ENCODE results near the gene CCDC34. TPM values are rescaled to one million over a fixed set of nuclear protein-coding genes. Genes with fewer than 3 reads are reported as not detected.

The CCDC34 gene
- total and polyA plus RNA-seq, 2 experiments from 2014 or later = 10.1 to 56.0 TPM

DNA sequence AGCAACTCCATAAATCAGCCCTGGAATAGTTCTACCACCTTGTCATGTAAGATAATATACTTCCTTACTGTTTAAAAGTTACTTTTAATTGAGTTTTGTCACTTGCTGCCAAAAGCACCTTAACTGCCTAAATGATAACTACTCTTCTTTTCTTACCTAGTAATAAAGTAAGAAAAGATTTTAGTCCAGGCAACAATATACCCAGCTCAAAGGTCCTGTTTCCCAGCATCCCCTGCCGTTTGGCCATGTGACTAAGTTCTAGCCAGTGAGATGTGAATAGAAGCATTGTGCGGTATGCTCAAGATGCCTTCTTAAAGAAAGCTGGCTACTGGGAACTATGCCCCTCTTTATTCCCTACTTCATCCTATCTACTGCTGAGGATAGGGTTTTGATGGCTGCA, 39.4 kb upstream of the CCDC34 start:
- Mint-ChIP-seq H3K4me3 (no peak overlapping the region), H3K4me1 (peaks cover 8% of the 10 kb centered on the region), H3K27ac (no peak overlapping the region), H3K36me3 (ENCODE audit: low read depth) (no peaks in the 10 kb centered on the region), H3K27me3 (ENCODE audit: insufficient read depth, low read depth, poor library complexity) (no peaks in the 10 kb centered on the region), H3K9me3 (no peaks in the 10 kb centered on the region)
- no peak overlapping the region for H3K4me2 ChIP-seq
- 0 out of 2 replicates have a peak, but pooled peaks cover 1% of the 10 kb centered on the region for H3K4me1 ChIP-seq (ENCODE audit: insufficient read depth)
- peaks cover 75% of the 10 kb centered on the region for H3K79me2 ChIP-seq (replicated peaks; ENCODE audit: insufficient read depth)
- H3F3A ChIP-seq (replicated peaks; ENCODE audit: low read depth) = no peaks in the 10 kb centered on the region
- H3K36me3 ChIP-seq (ENCODE audit: insufficient read depth) = no peaks in the 10 kb centered on the region
- ATAC-seq = no peak
- no peak overlapping the region for H2AFZ ChIP-seq
- no peaks in the 10 kb centered on the region for H3K9me2 ChIP-seq (ENCODE audit: insufficient read depth)
- H3K27me3 ChIP-seq (ENCODE audit: insufficient read depth) = no peaks in the 10 kb centered on the region
- no peak for TF ChIP-seq STAT1 (IDR thresholded peaks at IDR 0.05; ENCODE audit: unreplicated experiment)
- H3K4me3 ChIP-seq = no peak overlapping the region
- peaks cover 14% of the 10 kb centered on the region for H4K20me1 ChIP-seq (replicated peaks; ENCODE audit: insufficient read depth)
- no peak overlapping the region; the same call in 1 of the 2 replicates for H3K27ac ChIP-seq (ENCODE audit: low read depth)
- DNase-seq (ENCODE audit: low spot score) = no peak

DNA sequence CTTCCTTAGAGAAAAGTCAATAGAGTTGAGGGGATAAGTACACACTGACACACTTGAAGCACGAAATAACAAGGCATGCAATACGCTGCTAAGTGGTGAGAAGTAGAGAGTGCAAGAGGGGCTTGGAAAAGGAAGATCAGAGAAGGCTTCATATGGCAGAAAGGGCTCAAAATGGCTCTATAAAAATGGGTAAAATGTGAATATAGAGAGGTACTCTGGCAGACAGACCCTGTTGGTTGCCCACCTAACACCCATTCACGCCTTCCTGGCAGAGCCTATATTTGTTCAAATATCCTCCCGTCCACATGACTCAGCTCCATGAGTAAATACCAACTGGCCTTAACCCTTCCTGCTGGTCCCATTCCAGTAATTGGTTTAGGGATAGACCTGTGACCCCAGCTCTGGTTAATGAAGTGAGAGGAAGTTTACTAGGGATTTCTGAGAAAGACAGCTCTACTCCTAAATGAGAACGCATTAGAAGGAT, 38.9 kb upstream of the CCDC34 start:
- H3K36me3 Mint-ChIP-seq (ENCODE audit: low read depth) = no peaks in the 10 kb centered on the region
- TF ChIP-seq EZH2phosphoT487 (IDR thresholded peaks at IDR 0.05; ENCODE audit: unreplicated experiment) = no peak
- no peak for TF ChIP-seq NANOG (IDR thresholded peaks at IDR 0.05; ENCODE audit: borderline replicate concordance)
- no peak for TF ChIP-seq JUNB (IDR thresholded peaks at IDR 0.05; ENCODE audit: unreplicated experiment)
- TF ChIP-seq POLR2AphosphoS5 (IDR thresholded peaks at IDR 0.05; ENCODE audit: low read depth) = no peak
- TF ChIP-seq, protein P1, sequence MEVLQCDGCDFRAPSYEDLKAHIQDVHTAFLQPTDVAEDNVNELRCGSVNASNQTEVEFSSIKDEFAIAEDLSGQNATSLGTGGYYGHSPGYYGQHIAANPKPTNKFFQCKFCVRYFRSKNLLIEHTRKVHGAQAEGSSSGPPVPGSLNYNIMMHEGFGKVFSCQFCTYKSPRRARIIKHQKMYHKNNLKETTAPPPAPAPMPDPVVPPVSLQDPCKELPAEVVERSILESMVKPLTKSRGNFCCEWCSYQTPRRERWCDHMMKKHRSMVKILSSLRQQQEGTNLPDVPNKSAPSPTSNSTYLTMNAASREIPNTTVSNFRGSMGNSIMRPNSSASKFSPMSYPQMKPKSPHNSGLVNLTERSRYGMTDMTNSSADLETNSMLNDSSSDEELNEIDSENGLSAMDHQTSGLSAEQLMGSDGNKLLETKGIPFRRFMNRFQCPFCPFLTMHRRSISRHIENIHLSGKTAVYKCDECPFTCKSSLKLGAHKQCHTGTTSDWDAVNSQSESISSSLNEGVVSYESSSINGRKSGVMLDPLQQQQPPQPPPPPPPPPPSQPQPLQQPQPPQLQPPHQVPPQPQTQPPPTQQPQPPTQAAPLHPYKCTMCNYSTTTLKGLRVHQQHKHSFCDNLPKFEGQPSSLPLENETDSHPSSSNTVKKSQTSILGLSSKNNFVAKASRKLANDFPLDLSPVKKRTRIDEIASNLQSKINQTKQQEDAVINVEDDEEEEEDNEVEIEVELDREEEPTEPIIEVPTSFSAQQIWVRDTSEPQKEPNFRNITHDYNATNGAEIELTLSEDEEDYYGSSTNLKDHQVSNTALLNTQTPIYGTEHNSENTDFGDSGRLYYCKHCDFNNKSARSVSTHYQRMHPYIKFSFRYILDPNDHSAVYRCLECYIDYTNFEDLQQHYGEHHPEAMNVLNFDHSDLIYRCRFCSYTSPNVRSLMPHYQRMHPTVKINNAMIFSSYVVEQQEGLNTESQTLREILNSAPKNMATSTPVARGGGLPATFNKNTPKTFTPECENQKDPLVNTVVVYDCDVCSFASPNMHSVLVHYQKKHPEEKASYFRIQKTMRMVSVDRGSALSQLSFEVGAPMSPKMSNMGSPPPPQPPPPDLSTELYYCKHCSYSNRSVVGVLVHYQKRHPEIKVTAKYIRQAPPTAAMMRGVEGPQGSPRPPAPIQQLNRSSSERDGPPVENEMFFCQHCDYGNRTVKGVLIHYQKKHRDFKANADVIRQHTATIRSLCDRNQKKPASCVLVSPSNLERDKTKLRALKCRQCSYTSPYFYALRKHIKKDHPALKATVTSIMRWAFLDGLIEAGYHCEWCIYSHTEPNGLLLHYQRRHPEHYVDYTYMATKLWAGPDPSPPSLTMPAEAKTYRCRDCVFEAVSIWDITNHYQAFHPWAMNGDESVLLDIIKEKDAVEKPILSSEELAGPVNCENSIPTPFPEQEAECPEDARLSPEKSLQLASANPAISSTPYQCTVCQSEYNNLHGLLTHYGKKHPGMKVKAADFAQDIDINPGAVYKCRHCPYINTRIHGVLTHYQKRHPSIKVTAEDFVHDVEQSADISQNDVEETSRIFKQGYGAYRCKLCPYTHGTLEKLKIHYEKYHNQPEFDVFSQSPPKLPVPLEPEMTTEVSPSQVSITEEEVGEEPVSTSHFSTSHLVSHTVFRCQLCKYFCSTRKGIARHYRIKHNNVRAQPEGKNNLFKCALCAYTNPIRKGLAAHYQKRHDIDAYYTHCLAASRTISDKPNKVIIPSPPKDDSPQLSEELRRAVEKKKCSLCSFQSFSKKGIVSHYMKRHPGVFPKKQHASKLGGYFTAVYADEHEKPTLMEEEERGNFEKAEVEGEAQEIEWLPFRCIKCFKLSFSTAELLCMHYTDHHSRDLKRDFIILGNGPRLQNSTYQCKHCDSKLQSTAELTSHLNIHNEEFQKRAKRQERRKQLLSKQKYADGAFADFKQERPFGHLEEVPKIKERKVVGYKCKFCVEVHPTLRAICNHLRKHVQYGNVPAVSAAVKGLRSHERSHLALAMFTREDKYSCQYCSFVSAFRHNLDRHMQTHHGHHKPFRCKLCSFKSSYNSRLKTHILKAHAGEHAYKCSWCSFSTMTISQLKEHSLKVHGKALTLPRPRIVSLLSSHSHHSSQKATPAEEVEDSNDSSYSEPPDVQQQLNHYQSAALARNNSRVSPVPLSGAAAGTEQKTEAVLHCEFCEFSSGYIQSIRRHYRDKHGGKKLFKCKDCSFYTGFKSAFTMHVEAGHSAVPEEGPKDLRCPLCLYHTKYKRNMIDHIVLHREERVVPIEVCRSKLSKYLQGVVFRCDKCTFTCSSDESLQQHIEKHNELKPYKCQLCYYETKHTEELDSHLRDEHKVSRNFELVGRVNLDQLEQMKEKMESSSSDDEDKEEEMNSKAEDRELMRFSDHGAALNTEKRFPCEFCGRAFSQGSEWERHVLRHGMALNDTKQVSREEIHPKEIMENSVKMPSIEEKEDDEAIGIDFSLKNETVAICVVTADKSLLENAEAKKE (CRISPR knock-in tag; IDR thresholded peaks at IDR 0.05) = no peak
- TF ChIP-seq ZNF114 (CRISPR knock-in tag; IDR thresholded peaks at IDR 0.05) = no peak
- DNase-seq (ENCODE audit: low spot score) = no peak
- Histone ChIP-seq H3K27ac (ENCODE audit: low read depth) (no peak overlapping the region; the same call in 1 of the 2 replicates), H3K4me1 (ENCODE audit: insufficient read depth) (peaks cover 6% of the 10 kb centered on the region; the same call in 1 of the 2 replicates), H3K4me2 (no peak overlapping the region), H3K9me2 (ENCODE audit: insufficient read depth) (no peaks in the 10 kb centered on the region), H4K20me1 (replicated peaks; ENCODE audit: insufficient read depth) (peaks cover 19% of the 10 kb centered on the region), H3F3A (replicated peaks; ENCODE audit: low read depth) (no peaks in the 10 kb centered on the region), H3K4me3 (no peak overlapping the region), H3K36me3 (ENCODE audit: insufficient read depth) (no peaks in the 10 kb centered on the region), H2AFZ (no peak overlapping the region), H3K79me2 (replicated peaks; ENCODE audit: insufficient read depth) (peaks cover 70% of the 10 kb centered on the region), H3K27me3 (ENCODE audit: insufficient read depth) (no peaks in the 10 kb centered on the region)
- H3K4me3 Mint-ChIP-seq = no peak overlapping the region
- H3K4me1 Mint-ChIP-seq = peaks cover 14% of the 10 kb centered on the region
- H3K27ac Mint-ChIP-seq = no peak overlapping the region
- H3K27me3 Mint-ChIP-seq (ENCODE audit: insufficient read depth, low read depth, poor library complexity) = no peaks in the 10 kb centered on the region
- no peak for ATAC-seq
- no peaks in the 10 kb centered on the region for H3K9me3 Mint-ChIP-seq

All from GM23338 (cell line).